ENCODE data around the gene SMYD3.

DNA sequence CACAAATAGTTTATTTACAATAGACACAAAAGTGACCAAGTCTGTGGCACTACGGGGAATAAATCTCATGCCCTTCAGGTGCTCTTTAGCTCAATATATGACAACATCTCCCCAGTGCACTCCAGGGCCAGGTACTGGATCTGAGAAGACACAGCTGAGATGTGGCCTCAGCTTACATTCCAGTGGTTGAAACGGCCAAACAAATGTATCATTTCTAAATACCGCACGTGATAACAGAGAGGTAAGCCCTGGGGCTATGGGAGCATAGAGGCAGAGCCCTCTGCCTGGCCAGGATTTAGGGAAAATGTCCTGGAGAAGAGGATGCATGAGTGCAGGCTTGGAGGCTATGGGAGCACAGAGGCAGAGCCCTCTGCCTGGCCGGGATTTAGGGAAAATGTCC is 630.5 kb downstream of the SMYD3 start:
- TF ChIP-seq, protein P1, sequence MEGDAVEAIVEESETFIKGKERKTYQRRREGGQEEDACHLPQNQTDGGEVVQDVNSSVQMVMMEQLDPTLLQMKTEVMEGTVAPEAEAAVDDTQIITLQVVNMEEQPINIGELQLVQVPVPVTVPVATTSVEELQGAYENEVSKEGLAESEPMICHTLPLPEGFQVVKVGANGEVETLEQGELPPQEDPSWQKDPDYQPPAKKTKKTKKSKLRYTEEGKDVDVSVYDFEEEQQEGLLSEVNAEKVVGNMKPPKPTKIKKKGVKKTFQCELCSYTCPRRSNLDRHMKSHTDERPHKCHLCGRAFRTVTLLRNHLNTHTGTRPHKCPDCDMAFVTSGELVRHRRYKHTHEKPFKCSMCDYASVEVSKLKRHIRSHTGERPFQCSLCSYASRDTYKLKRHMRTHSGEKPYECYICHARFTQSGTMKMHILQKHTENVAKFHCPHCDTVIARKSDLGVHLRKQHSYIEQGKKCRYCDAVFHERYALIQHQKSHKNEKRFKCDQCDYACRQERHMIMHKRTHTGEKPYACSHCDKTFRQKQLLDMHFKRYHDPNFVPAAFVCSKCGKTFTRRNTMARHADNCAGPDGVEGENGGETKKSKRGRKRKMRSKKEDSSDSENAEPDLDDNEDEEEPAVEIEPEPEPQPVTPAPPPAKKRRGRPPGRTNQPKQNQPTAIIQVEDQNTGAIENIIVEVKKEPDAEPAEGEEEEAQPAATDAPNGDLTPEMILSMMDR (IDR thresholded peaks at IDR 0.05; ENCODE audit: poor library complexity), result no peak
- TF ChIP-seq EZH2phosphoT487 (IDR thresholded peaks at IDR 0.05; ENCODE audit: low read depth, severe bottlenecking, unreplicated experiment), result no peak

Measured in hepatocyte (in vitro differentiated cells).